H1 (cell line): ENCODE results near the gene RAB21. TPM values are rescaled to one million over a fixed set of nuclear protein-coding genes. Genes with fewer than 3 reads are reported as not detected.

ENCODE experiments used
- CTCF ChIA-PET: fragments of 300-600 bp; sonication (Branson Sonifier 250); formaldehyde crosslinking; loops from one replicate; lab custom pipeline; 2021; ENCODE audit not compliant: partially characterized antibody; lab: Charles Lee
- POLR2A ChIA-PET: fragments of 300-600 bp; sonication (Branson Sonifier 250); formaldehyde crosslinking; loops from one replicate; lab custom pipeline; 2021; ENCODE audit warnings: inconsistent platforms; ENCODE audit not compliant: partially characterized antibody; lab: Charles Lee
- DNase-seq, 2 experiments: peaks; one replicate each; pipeline versions ENCODE4 v3.0.0 to v3.0.0-alpha.2; 2010 to 2022; ENCODE audit warnings: low spot score in 2 of 2, low read depth in 1 of 2, mixed read lengths in 1 of 2
- FAIRE-seq: peaks from 2 replicates; lab custom pipeline; 2011; peaks lifted over from hg19 to GRCh38; lab: Jason Lieb, UNC
- H2AFZ ChIP-seq: 2 replicates; pipeline ENCODE4 v1.8.1; 2012; ENCODE audit warnings: low read length, inconsistent platforms
- H2AK5ac ChIP-seq: 2 replicates; pipeline ENCODE4 v1.6.1; 2013; ENCODE audit warnings: low read depth, low read length
- H2BK120ac ChIP-seq: replicated peaks from 2 replicates; pipeline ENCODE3; 2013; ENCODE audit warnings: low read depth, low read length, inconsistent platforms
- H2BK12ac ChIP-seq: 2 replicates; pipeline ENCODE4 v1.6.1; 2013; ENCODE audit warnings: low read depth, low read length
- H2BK15ac ChIP-seq: 2 replicates; pipeline ENCODE4 v1.6.1; 2013; ENCODE audit warnings: low read length
- H2BK20ac ChIP-seq: 2 replicates; pipeline ENCODE4 v1.6.1; 2013; ENCODE audit warnings: low read length
- H2BK5ac ChIP-seq: 2 replicates; pipeline ENCODE4 v1.6.1; 2013; ENCODE audit warnings: low read depth, low read length
- H3K14ac ChIP-seq: 2 replicates; pipeline ENCODE4 v1.6.1; 2013; ENCODE audit warnings: inconsistent platforms; ENCODE audit not compliant: insufficient read length
- H3K18ac ChIP-seq: 2 replicates; pipeline ENCODE4 v1.6.1; 2013; ENCODE audit warnings: low read length; ENCODE audit errors: extremely low read depth
- H3K23ac ChIP-seq: 2 replicates; pipeline ENCODE4 v1.6.1; 2013; ENCODE audit warnings: inconsistent platforms; ENCODE audit not compliant: insufficient read length
- H3K23me2 ChIP-seq: 2 replicates; pipeline ENCODE4 v1.6.1; 2013; ENCODE audit warnings: low read depth, low read length
- H3K27ac ChIP-seq: 2 replicates; pipeline ENCODE4 v1.6.1; 2011; ENCODE audit warnings: low read depth, low read length, inconsistent platforms
- H3K27me3 ChIP-seq, 4 experiments: replicated peaks in 1 of 4; 1 replicate in 1 of 4; 2 replicates in 3 of 4; pipeline versions ENCODE4 v1.6.1 to v1.8.1; 2011 to 2013; ENCODE audit warnings: low read length in 3 of 4, mild to moderate bottlenecking in 3 of 4, inconsistent platforms in 2 of 4, mixed read lengths in 2 of 4, moderate library complexity in 1 of 4; ENCODE audit not compliant: control insufficient read depth in 3 of 4, insufficient read depth in 3 of 4; ENCODE audit errors: extremely low read depth in 1 of 4
- H3K36me3 ChIP-seq, 4 experiments: 2 replicates each; pipeline versions ENCODE4 v1.6.1 to v1.8.1; 2011 to 2013; ENCODE audit warnings: mild to moderate bottlenecking in 4 of 4, low read length in 3 of 4, moderate library complexity in 2 of 4, control low read depth in 1 of 4, inconsistent platforms in 1 of 4; ENCODE audit not compliant: insufficient read depth in 4 of 4, control insufficient read depth in 2 of 4
- H3K4ac ChIP-seq: replicated peaks from 2 replicates; pipeline ENCODE3; 2013; ENCODE audit warnings: low read length, low read depth, mixed read lengths, inconsistent platforms; ENCODE audit not compliant: insufficient read length
- H3K4me1 ChIP-seq, 4 experiments: replicated peaks in 1 of 4; 1 replicate in 1 of 4; 2 replicates in 3 of 4; pipeline versions ENCODE4 v1.6.1 to v1.8.1; 2011 to 2013; ENCODE audit warnings: low read length in 3 of 4, inconsistent platforms in 2 of 4, mixed read lengths in 1 of 4; ENCODE audit not compliant: insufficient read depth in 4 of 4, control insufficient read depth in 3 of 4
- H3K4me2 ChIP-seq, 2 experiments: 2 replicates each; pipeline versions ENCODE4 v1.6.1 to v1.8.1; 2011 to 2013; ENCODE audit warnings: low read depth in 2 of 2, low read length in 2 of 2, control low read depth in 1 of 2, inconsistent platforms in 1 of 2, mild to moderate bottlenecking in 1 of 2; ENCODE audit not compliant: insufficient read depth in 1 of 2
- H3K4me3 ChIP-seq, 4 experiments: fragments of 200-600, 300-600 bp in 1 of 4; sonication (generic), shearing (Covaris generic), sonication (Bioruptor Twin) in 1 of 4; 2 replicates each; pipeline versions ENCODE4 v1.5.1 to v1.8.1; 2011 to 2016; ENCODE audit warnings: low read length in 4 of 4, low read depth in 3 of 4, control low read depth in 2 of 4, inconsistent platforms in 2 of 4, mild to moderate bottlenecking in 2 of 4, mixed read lengths in 1 of 4, moderate library complexity in 1 of 4; ENCODE audit not compliant: insufficient read depth in 2 of 4; ENCODE audit errors: extremely low read depth in 1 of 4
- H3K56ac ChIP-seq: replicated peaks from 2 replicates; pipeline ENCODE3; 2013; ENCODE audit warnings: low read depth, mild to moderate bottlenecking, mixed read lengths, low read length, inconsistent platforms; ENCODE audit not compliant: insufficient read length
- H3K79me1 ChIP-seq: 2 replicates; pipeline ENCODE4 v1.6.1; 2013; ENCODE audit warnings: low read depth, low read length, control low read depth
- H3K79me2 ChIP-seq, 2 experiments: 2 replicates each; pipeline versions ENCODE4 v1.6.1 to v1.8.1; 2012 to 2013; ENCODE audit warnings: low read length in 2 of 2, mild to moderate bottlenecking in 2 of 2, inconsistent platforms in 1 of 2; ENCODE audit not compliant: insufficient read depth in 2 of 2, control insufficient read depth in 1 of 2
- H3K9ac ChIP-seq, 4 experiments: replicated peaks in 1 of 4; 1 replicate in 1 of 4; 2 replicates in 3 of 4; pipeline versions ENCODE4 v1.6.1 to v1.8.1; 2011 to 2013; ENCODE audit warnings: low read depth in 3 of 4, low read length in 3 of 4, control low read depth in 2 of 4, mild to moderate bottlenecking in 2 of 4, moderate library complexity in 2 of 4, inconsistent platforms in 1 of 4; ENCODE audit errors: extremely low read depth in 1 of 4
- H3K9me3 ChIP-seq, 2 experiments: 2 replicates each; pipeline versions ENCODE4 v1.6.1 to v1.8.1; 2012 to 2013; ENCODE audit warnings: mild to moderate bottlenecking in 2 of 2, moderate library complexity in 2 of 2, control low read depth in 1 of 2, inconsistent platforms in 1 of 2, low read depth in 1 of 2, low read length in 1 of 2, mixed read lengths in 1 of 2; ENCODE audit not compliant: insufficient read depth in 2 of 2
- H4K20me1 ChIP-seq, 2 experiments: replicated peaks in 1 of 2; 2 replicates each; pipeline versions ENCODE3 to v1.8.1; 2011 to 2013; ENCODE audit warnings: inconsistent platforms in 2 of 2, low read length in 2 of 2, mild to moderate bottlenecking in 1 of 2; ENCODE audit not compliant: insufficient read depth in 2 of 2, control insufficient read depth in 1 of 2
- H4K5ac ChIP-seq: 2 replicates; pipeline ENCODE4 v1.6.1; 2013; ENCODE audit warnings: low read length, low read depth, mixed read lengths, inconsistent platforms; ENCODE audit not compliant: insufficient read length
- H4K8ac ChIP-seq: 2 replicates; pipeline ENCODE4 v1.8.0; 2013; ENCODE audit warnings: mild to moderate bottlenecking, moderate library complexity, low read length, inconsistent platforms; ENCODE audit not compliant: insufficient read depth; ENCODE audit errors: extremely low read depth
- H4K91ac ChIP-seq: replicated peaks from 2 replicates; pipeline ENCODE3; 2013; ENCODE audit warnings: low read length, mixed read lengths, inconsistent platforms; ENCODE audit not compliant: insufficient read length
- ASH2L ChIP-seq: fragments of 200-600, 300-600 bp; sonication (generic); IDR thresholded peaks from one replicate; pipeline ENCODE4 v1.7.1; 2017; ENCODE audit warnings: low read length
- ATF3 ChIP-seq: IDR thresholded peaks from 2 replicates; pipeline ENCODE4 v1.6.1; 2011; ENCODE audit warnings: low read depth, mild to moderate bottlenecking, low read length; ENCODE audit not compliant: insufficient read depth
- CHD1 ChIP-seq: IDR thresholded peaks from 2 replicates; pipeline ENCODE4 v1.6.1; 2012; ENCODE audit warnings: low read depth, low read length, improper control_type of control experiment
- CREB1 ChIP-seq: IDR thresholded peaks from 2 replicates; pipeline ENCODE4 v1.6.1; 2012; ENCODE audit warnings: inconsistent platforms
- GABPA ChIP-seq: IDR thresholded peaks from 2 replicates; pipeline ENCODE4 v1.6.1; 2011; ENCODE audit warnings: mild to moderate bottlenecking, low read length, moderate library complexity, borderline replicate concordance; ENCODE audit not compliant: insufficient read depth
- JUN ChIP-seq: IDR thresholded peaks from 2 replicates; pipeline ENCODE4 v1.6.1; 2011; ENCODE audit warnings: low read depth, mild to moderate bottlenecking, improper control_type of control experiment, low read length
- KDM4A ChIP-seq: IDR thresholded peaks from one replicate; pipeline ENCODE4 v1.7.1; 2012; ENCODE audit warnings: low read depth, mild to moderate bottlenecking, moderate library complexity, low read length, inconsistent platforms; ENCODE audit not compliant: severe bottlenecking
- MAFK ChIP-seq: IDR thresholded peaks from 2 replicates; pipeline ENCODE4 v1.6.1; 2012; ENCODE audit warnings: low read depth, mild to moderate bottlenecking, improper control_type of control experiment, low read length
- SAP30 ChIP-seq: fragments of 300-600 bp; sonication (generic); IDR thresholded peaks from 2 replicates; pipeline ENCODE4 v1.7.1; 2012; ENCODE audit warnings: low read length, moderate library complexity, mild to moderate bottlenecking, inconsistent platforms; ENCODE audit not compliant: insufficient read depth, insufficient replicate concordance
- SP1 ChIP-seq: IDR thresholded peaks from 2 replicates; pipeline ENCODE4 v1.6.1; 2011; ENCODE audit warnings: low read depth, low read length
- TAF1 ChIP-seq: IDR thresholded peaks from 2 replicates; pipeline ENCODE4 v1.6.1; 2011; ENCODE audit warnings: mild to moderate bottlenecking, low read depth, low read length
- TBP ChIP-seq: IDR thresholded peaks from 2 replicates; pipeline ENCODE4 v1.6.1; 2011; ENCODE audit warnings: low read depth, low read length, improper control_type of control experiment
- TCF12 ChIP-seq: IDR thresholded peaks from 2 replicates; pipeline ENCODE4 v1.6.1; 2011; ENCODE audit warnings: low read depth, mild to moderate bottlenecking, low read length
- TEAD4 ChIP-seq: IDR thresholded peaks from 2 replicates; pipeline ENCODE4 v1.6.1; 2012; ENCODE audit warnings: low read depth, low read length, inconsistent platforms, mixed read lengths
- YY1 ChIP-seq: IDR thresholded peaks from 2 replicates; pipeline ENCODE4 v1.6.1; 2011; ENCODE audit warnings: low read depth, mild to moderate bottlenecking, low read length
- WGBS, 2 experiments: shearing (Covaris generic) in 1 of 2; methylation state at CpG; one replicate each; pipeline versions ENCODE4 v1.1.6 to v1.1.7; 2013 to 2015; ENCODE audit warnings: low lambda C conversion rate in 2 of 2, mixed read lengths in 2 of 2, inconsistent platforms in 1 of 2, low coverage in 1 of 2, missing lambda C conversion rate in 1 of 2; ENCODE audit not compliant: insufficient replicate concordance in 2 of 2, insufficient coverage in 1 of 2, insufficient read length in 1 of 2; ENCODE audit errors: extremely low coverage in 1 of 2, missing lambda C conversion rate in 1 of 2; 5-methylcytosine and 5-hydroxymethylcytosine counted together
- polyA plus RNA-seq, 7 experiments: library from polyadenylated mRNA; depleted of rRNA in 3 of 7; stranded (reverse) in 5 of 7; unstranded in 2 of 7; fragments of >200 nt in 5 of 7; fragments of 200-250 nt in 2 of 7; gene quantifications; 1 replicate in 5 of 7; 2 replicates in 1 of 7; 4 replicates in 1 of 7; pipeline versions ENCODE4 v1.2.1 to v1.2.3, GENCODE V29; 2011 to 2013; ENCODE audit warnings: missing spikeins in 2 of 7, mixed read lengths in 2 of 7
- total RNA-seq: library from RNA; stranded (reverse); fragmentation: NEBNext Ultra II Directional; extraction: Animal tissue kit (Norgen Biotek cat#: 25700); gene quantifications from 2 replicates; pipeline ENCODE4 v1.2.1, GENCODE V29; 2021

The RAB21 gene
- total and polyA plus RNA-seq, 2 of the 8 experiments (the other 6 are each of a cell fraction or from before 2014, with no cell fraction given) = 1.2 to 47.2 TPM

GRCh38 chr12:71838231-71838630 lies 83.6 kb downstream of the RAB21 start:
- POLR2A ChIA-PET = no interaction called here
- TF ChIP-seq TEAD4 = no peak
- no peak for TF ChIP-seq YY1
- TF ChIP-seq TBP = no peak
- no peak for TF ChIP-seq MAFK
- no peak for TF ChIP-seq TCF12
- no peak for TF ChIP-seq GABPA
- TF ChIP-seq JUN = no peak
- no peak for TF ChIP-seq CHD1
- no peak for TF ChIP-seq CREB1
- no peak for TF ChIP-seq ASH2L
- TF ChIP-seq SP1 = no peak
- no peak for TF ChIP-seq ATF3
- TF ChIP-seq KDM4A = no peak
- TF ChIP-seq TAF1 = no peak
- TF ChIP-seq SAP30 = no peak
- TF ChIP-seq, all 59 proteins: peak for 0
- Histone ChIP-seq H3K9me3 (no peaks in the 10 kb centered on the region), H3K79me2 (peaks cover 14 to 36% of the 10 kb centered on the region in 2 experiments), H2AFZ (no peak overlapping the region), H3K4me3 (no peak overlapping the region), H4K8ac (no peak overlapping the region), H2AK5ac (0 out of 2 replicates have a peak overlapping the region, but pooled peaks have one; percentile 42), H2BK5ac (no peak overlapping the region), H2BK120ac (no peak overlapping the region), H3K9ac (no peak overlapping the region), H4K20me1 (no peaks in the 10 kb centered on the region), H3K27ac (no peak overlapping the region), H3K56ac (no peak overlapping the region), H2BK15ac (no peak overlapping the region; the same call in 1 of the 2 replicates), H4K5ac (no peak overlapping the region), H3K23me2 (peaks cover 8% of the 10 kb centered on the region), H3K18ac (no peak overlapping the region), H3K4me1 (peaks cover 0 to 4% (median 1%) of the 10 kb centered on the region in 4 experiments; a peak in 2 of 7 replicates), H3K4me2 (no peak overlapping the region; a peak in 1 of 4 replicates), H3K14ac (no peak overlapping the region), H2BK20ac (no peak overlapping the region), H3K79me1 (no peaks in the 10 kb centered on the region; the same call in 1 of the 2 replicates), H3K36me3 (no peaks in the 10 kb centered on the region), H3K4ac (no peak overlapping the region), H2BK12ac (peak overlapping the region; percentile 18; the same call in 1 of the 2 replicates), H3K23ac (no peak overlapping the region), H3K27me3 (peaks cover 0 to 4% (median under 1%) of the 10 kb centered on the region in 4 experiments; a peak in 1 of 7 replicates), H4K91ac (no peak overlapping the region)
- DNase-seq (no peak), FAIRE-seq (no peak)
- WGBS, 2 experiments = 79% methylated on average over 6 of the region's 6 CpGs; no CpG with 5 or more reads in 1 of the 2 experiments
- CTCF ChIA-PET = interaction anchor here (1.2 to 1.7 kb wide), 3 partner anchors 58 to 63 kb away, joined by 3 to 4 read pairs (median 3); no protein-coding TSS in a partner anchor
